ENCODE measurements around the gene CTBP2.
A peak's percentile ranks its signal among the peaks of the same experiment; 100 is the strongest.

The CTBP2 gene

DNA sequence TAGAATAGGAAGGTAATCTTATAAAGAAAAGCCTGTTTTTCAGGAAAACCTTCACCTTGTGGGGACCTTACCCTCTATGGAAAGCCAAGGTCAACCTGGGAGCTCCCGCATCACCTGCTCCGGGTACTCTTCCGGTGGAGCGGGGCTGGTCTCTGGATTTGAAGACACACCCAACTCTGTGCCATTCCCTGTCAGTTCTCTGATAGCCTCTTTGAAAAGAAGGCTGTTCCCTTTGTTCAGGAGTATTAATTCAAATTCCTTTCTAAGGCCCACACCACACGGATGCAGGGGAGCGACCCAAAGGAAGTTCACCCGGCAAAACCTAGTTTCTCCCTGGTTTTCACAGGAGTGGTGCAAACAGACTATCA, 10.7 kb downstream of the CTBP2 start:
- FAIRE-seq (no peak), DNase-seq (ENCODE audit: insufficient read length, low spot score) (no peak)
- no peak for TF ChIP-seq POLR2A (IDR thresholded peaks at IDR 0.05; ENCODE audit: low read depth, low read length)

DNA sequence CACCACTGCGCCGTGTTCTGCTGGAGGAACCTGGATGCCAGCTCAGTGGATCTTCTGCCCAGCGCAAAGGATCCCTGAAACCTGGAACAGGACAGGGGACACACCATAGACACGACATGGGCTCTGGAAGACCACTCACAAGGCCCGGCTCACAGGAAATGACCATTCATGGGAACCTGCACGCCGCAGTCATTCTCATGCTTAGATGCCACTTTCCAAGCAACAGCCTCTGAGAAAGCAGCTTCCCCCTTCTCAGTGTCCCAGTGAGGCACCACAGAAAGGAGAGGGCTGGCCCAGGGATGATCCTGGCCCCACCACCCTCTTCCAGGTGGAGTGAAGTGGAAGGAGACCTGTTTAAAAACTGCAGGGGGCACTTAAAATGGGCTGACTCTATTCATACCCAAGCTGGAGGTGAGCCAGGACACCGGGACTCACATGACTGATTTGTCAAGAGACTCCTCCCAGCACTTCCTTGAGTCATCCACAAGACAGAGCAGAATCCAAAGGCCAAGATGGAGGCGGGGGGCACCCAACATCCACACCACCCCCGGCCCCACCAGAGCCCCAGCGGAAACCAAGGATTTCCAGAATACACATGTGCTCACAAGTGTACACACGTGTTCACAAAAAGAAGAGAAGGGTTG, 11.2 kb downstream of the CTBP2 start:
- TF ChIP-seq POLR2A (IDR thresholded peaks at IDR 0.05; ENCODE audit: low read depth, low read length): no peak
- peak; percentile 44 for DNase-seq (ENCODE audit: insufficient read length, low spot score)
- FAIRE-seq: no peak

DNA sequence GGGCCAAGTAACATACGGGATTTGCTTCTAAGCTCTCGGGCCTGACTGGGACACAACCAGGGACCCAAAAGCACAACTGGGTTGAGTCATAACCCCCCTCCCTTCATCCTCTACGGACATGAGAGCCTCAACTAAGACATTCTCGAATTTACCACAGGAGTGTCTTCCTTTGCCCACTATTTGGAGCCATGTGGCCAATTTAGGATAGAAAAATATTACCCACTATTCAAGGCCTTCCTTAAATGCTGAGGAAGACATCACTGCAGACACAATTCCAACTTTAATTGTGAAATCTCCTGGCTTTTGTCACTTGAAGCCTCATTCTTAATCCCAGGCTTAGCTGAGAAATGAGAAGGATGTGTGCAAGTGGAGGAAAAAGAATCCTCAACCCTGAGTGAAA, 11.8 kb downstream of the CTBP2 start:
- FAIRE-seq (no peak), DNase-seq (ENCODE audit: insufficient read length, low spot score) (no peak)
- no peak for TF ChIP-seq POLR2A (IDR thresholded peaks at IDR 0.05; ENCODE audit: low read depth, low read length)

DNA sequence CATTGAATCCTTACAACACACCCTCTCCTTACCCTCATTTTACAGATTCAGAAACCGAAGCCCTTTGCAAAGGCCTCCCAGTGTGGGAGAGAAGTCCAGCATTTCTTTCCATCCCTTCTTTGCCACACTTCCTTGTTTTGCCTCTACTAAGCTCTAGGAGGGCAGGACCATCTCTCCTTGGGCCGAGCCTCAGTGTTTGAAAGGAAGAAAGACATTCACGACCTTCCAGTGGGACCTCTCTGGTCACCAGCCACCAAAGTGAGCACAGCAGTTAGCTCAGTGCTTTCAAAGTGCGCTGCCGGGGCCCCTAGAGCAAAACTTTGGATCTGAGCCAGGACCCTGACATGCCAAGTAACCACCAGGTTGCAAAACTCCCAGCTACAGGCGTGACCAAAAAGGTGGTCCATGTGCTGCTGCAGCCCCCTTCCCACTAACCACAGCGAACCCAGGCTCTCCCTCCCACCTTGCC, 12.4 kb downstream of the CTBP2 start:
- TF ChIP-seq POLR2A (IDR thresholded peaks at IDR 0.05; ENCODE audit: low read depth, low read length): no peak
- DNase-seq (ENCODE audit: insufficient read length, low spot score) (no peak), FAIRE-seq (no peak)

DNA sequence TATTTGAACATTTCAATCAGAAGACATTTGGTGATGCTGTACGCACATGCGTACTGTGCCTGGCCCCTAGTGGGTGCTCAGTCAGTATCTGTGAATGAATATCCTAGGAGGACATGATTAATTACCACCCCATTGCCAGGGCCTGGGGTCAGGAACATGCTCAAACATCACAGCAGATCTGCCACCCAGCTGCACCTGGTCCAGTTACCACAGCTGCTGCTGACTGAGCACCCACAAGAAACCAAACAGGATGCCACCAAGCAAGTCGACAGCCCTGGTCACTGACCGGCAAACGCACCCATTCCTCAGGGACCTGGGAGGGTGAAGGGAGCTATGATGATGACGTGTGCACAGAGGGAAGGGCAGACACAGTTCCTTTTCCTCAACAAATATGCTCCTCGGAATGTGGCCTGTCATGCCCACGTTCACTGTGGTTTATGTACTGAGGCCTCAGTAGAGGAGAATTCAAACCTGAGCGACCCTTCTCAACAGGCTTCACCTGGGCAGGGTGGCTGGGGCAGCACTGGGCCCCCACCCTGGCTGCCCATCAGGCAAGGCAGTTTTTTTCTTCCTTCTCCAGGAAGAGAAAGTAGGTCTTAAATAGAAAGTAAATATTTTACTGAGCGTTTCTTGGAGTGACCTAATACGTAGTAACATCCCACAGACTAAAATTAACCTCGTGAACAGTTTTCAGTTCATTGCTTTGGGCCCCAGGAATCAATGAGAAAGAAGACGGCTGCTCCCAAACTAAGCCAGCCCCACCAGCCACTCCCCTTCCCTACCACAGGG, 13.4 kb downstream of the CTBP2 start:
- TF ChIP-seq POLR2A (IDR thresholded peaks at IDR 0.05; ENCODE audit: low read depth, low read length): no peak
- FAIRE-seq: no peak
- DNase-seq (ENCODE audit: insufficient read length, low spot score): no peak

DNA sequence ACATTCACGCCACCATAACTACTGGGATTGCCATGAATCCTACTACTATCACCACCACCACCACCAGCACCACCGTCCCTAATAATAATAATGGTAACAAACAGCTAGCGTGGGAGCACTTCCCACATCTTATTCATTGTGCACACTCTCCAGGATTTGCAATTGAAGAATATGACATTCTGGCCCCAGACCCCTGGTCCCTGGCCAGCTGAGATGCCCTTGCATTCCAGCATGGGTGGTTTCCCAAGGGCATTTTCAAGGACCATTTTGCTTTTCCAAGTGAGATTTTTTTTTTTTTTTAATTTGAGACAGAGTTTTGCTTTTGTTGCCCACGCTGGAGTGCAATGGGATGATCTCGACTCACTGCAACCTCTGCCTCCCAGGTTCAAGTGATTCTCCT, 14.7 kb downstream of the CTBP2 start:
- no peak for TF ChIP-seq POLR2A (IDR thresholded peaks at IDR 0.05; ENCODE audit: low read depth, low read length)
- DNase-seq (ENCODE audit: insufficient read length, low spot score) (no peak), FAIRE-seq (no peak)

DNA sequence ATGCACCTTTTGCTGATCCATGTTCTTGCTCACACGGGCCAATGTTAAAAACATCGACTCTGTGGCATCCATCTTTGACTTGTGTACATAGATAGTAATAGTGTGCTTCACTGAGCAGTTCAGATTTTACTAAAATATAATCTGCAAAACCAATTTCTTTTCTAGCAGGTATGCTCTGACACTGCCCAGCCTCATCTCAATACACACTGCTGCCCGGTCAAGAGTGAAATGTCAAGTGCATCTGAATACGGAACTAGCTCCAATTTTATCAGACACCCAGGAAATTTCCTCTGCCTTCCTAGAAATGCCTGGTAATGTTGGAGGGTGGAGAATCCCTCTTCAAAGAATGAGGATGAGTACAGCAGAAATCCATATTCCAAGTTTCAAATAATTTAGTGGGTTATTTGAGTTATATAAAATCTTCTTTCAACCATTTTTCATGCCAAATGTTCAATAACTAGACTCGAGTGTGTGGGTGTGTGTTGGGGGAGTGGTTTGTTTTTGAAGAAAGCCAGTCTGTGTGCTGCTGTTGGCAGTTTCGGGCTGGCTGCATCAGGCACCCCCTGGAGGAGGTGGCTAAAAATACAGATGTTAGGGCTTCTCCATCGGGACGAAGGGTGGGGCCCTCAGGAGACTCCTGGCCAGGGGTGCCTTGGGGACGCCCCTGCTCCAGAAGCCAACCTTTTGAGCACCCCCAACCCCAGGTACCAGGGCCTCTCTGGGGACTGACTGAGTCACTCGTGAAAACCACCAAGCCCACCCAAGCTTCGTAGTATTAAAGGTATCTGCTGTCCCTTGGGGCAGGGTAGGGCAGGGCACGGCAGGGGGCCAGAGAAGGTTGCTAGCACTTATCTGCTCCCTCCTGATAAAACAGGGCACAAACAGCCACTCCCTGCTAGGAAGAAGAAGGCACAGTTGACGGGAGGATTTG, 15.4 kb downstream of the CTBP2 start:
- no peak for TF ChIP-seq POLR2A (IDR thresholded peaks at IDR 0.05; ENCODE audit: low read depth, low read length)
- FAIRE-seq (no peak), DNase-seq (ENCODE audit: insufficient read length, low spot score) (no peak)

DNA sequence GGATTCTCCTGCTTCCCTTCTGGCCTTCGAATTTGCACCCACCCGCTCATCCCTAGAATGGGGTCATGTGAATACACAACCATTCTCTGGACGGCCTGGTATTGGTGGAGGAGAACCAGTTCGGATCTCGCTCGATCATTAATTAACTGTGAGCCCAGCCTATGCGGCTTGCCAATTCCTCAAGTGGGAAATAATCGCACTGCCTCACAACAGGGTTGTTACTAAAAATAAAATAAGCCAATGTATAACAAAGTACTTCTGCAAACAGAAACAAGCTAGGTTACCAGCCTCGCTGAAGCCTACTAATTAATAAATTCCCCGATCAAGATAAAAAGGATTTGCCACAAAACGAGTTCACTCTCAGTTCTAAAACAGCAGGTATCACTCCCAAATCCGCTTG, 16.2 kb downstream of the CTBP2 start:
- FAIRE-seq (no peak), DNase-seq (ENCODE audit: insufficient read length, low spot score) (no peak)
- TF ChIP-seq POLR2A (IDR thresholded peaks at IDR 0.05; ENCODE audit: low read depth, low read length): no peak

DNA sequence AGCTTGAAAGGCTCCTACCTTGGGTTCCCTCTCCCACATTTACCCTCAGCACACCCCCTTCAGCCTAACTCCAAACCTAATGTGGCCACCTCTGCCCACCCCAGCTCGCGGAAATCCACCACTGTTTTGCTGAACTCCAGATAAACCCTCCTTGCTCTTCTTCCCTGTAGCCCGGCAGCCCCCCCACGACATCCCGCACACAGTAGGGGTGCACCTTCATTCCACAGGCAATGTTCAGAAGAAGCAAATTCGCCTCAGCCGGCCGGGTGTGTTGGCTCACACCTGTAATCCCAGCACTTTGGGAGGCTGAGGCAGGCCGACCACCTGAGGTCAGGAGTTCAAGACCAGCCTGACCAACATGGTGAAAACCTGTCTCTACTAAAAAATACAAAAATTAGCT, 17.4 kb downstream of the CTBP2 start:
- FAIRE-seq (no peak), DNase-seq (ENCODE audit: insufficient read length, low spot score) (no peak)
- no peak for TF ChIP-seq POLR2A (IDR thresholded peaks at IDR 0.05; ENCODE audit: low read depth, low read length)

DNA sequence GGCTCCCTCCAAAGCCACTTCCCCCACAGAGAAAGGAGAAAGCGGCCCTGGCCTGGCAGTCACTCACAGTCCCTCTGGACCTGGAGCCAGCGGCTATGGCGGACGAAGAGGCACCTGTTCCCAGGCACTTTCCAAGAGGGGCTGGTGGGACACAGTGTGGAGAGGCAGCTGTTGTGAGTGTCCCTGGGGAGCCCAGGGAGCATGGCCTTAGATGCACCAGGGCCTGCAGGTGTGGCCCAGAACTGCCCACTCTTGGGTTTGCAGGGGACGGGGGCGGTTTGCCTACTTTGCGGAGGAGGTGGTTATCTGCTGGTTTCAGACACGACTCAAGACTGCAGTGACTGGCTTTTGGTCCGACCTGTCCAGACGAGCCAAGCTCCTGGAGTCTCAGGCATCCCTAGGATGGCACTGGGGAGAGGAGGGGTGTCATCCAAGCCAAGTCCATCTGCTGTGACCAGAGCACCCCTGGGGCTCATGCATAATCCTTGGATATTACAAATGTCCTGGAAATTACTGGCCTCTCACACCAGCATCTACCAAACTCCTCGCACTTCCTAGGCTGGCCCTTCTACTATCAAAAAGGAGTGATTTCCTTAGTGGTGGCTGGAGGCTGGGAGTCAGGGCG, 18.4 kb downstream of the CTBP2 start:
- FAIRE-seq (no peak), DNase-seq (ENCODE audit: insufficient read length, low spot score) (no peak)
- TF ChIP-seq POLR2A (IDR thresholded peaks at IDR 0.05; ENCODE audit: low read depth, low read length): no peak

DNA sequence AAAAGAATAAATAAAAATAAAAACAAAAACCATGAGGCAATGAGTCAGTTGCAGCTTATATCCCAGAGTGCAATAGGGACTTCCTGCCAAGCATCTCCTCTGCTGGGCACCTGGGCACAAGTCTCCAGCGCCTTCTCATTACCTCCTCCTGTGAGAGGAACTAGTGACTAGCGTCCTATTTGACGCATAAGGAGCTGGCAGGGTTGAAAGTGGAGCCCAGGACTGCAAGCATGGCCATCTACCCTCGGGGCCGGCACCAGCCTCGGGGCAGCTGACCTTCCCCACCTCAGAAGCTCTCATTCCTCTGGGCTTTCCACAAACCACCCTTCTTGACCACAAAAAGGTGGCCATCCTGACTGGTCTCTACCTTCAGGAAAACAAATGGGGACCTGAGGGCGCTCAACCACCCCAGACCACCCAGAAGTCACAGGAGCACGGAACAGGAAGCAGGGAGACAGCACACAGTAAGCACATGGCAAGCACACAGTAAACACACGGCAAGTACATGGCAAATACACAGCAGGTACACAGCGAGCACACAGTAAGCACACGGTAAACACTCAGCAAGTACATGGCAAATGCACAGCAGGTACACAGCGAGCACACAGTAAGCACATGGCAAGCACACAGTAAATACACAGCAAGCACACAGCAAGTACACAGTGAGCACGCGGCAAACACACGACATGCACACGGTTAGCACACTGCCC, 19.1 kb downstream of the CTBP2 start:
- no peak for FAIRE-seq
- no peak for DNase-seq (ENCODE audit: insufficient read length, low spot score)
- TF ChIP-seq POLR2A (IDR thresholded peaks at IDR 0.05; ENCODE audit: low read depth, low read length): no peak

DNA sequence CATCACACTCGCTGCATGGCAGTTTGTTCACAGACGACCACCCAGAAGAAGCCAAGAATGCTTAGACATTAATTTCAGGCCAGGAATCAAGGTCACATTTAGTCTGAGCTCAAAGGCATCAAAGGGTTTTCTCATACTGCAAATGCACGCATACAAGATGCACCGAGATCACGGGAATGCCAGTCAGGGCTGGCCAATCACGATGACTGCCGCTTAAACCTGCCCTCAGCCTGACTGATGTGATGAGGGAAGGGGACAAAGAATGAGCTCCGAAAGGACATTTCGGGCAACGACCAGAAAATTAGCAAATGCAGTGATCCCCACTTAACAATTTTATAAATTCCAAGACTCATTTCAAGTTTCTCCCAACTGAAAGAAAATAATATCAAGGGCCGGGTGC, 20.2 kb downstream of the CTBP2 start:
- no peak for TF ChIP-seq POLR2A (IDR thresholded peaks at IDR 0.05; ENCODE audit: low read depth, low read length)
- DNase-seq (ENCODE audit: insufficient read length, low spot score): no peak
- no peak for FAIRE-seq

Data from H54 (cell line).